CD4-positive, CD25-positive, alpha-beta regulatory T cell (primary cell): ENCODE data around the gene THUMPD3. TPM values are rescaled to one million over a fixed set of nuclear protein-coding genes. Genes with fewer than 3 reads are reported as not detected.

Experiments
- ATAC-seq, 2 donors: fragments of 150-1000 bp; cut with Tn5 transposase; one replicate each; pipeline ENCODE4 v1.10.0; 2021; ENCODE audit warnings: low read depth in 2 of 2, moderate number of reproducible peaks in 2 of 2, moderate library complexity in 1 of 2
- DNase-seq, 3 donors: peaks; one replicate each; pipeline versions ENCODE4 v3.0.0 to v3.0.0-alpha.2; 2012 to 2022; ENCODE audit warnings: mixed read lengths in 1 of 3
- H3K27ac ChIP-seq: one replicate; pipeline ENCODE4 v1.7.0; 2013; ENCODE audit warnings: mild to moderate bottlenecking, low read length; ENCODE audit not compliant: insufficient read depth, poor library complexity, severe bottlenecking
- H3K27me3 ChIP-seq: one replicate; pipeline ENCODE4 v1.7.0; 2013; ENCODE audit warnings: low read length; ENCODE audit not compliant: control insufficient read depth, insufficient read depth
- H3K36me3 ChIP-seq: one replicate; pipeline ENCODE4 v1.7.0; 2013; ENCODE audit warnings: mild to moderate bottlenecking, low read length, moderate library complexity; ENCODE audit not compliant: control insufficient read depth, insufficient read depth
- H3K4me1 ChIP-seq: 2 replicates; pipeline ENCODE4 v1.7.0; 2013; ENCODE audit warnings: mild to moderate bottlenecking, low read length; ENCODE audit not compliant: insufficient read depth, control insufficient read depth, poor library complexity, severe bottlenecking
- H3K4me3 ChIP-seq: one replicate; pipeline ENCODE4 v1.7.0; 2013; ENCODE audit warnings: low read depth, mild to moderate bottlenecking, low read length, moderate library complexity
- H3K9me3 ChIP-seq, 2 experiments: 1 replicate in 1 of 2; 2 replicates in 1 of 2; pipeline ENCODE4 v1.7.0; 2013; ENCODE audit warnings: low read length in 2 of 2, mild to moderate bottlenecking in 1 of 2, moderate library complexity in 1 of 2; ENCODE audit not compliant: control insufficient read depth in 2 of 2
- H3K27ac Mint-ChIP-seq, 3 donors: one replicate each; pipeline ENCODE4 v1.8.0; 2020 to 2022; ENCODE audit warnings: mild to moderate bottlenecking in 3 of 3, mixed read lengths in 3 of 3, moderate library complexity in 2 of 3
- H3K27me3 Mint-ChIP-seq: one replicate; pipeline ENCODE4 v1.8.0; 2022; ENCODE audit warnings: mild to moderate bottlenecking, mixed read lengths
- H3K36me3 Mint-ChIP-seq: one replicate; pipeline ENCODE4 v1.8.0; 2020; ENCODE audit warnings: mixed read lengths
- H3K4me1 Mint-ChIP-seq, 4 donors: one replicate each; pipeline ENCODE4 v1.8.0; 2020 to 2022; ENCODE audit warnings: mixed read lengths in 4 of 4, mild to moderate bottlenecking in 1 of 4
- H3K4me3 Mint-ChIP-seq, 4 donors: one replicate each; pipeline ENCODE4 v1.8.0; 2020 to 2022; ENCODE audit warnings: mild to moderate bottlenecking in 4 of 4, mixed read lengths in 4 of 4, moderate library complexity in 3 of 4
- H3K9me3 Mint-ChIP-seq, 7 donors: one replicate each; pipeline ENCODE4 v1.8.0; 2020 to 2022; ENCODE audit warnings: mixed read lengths in 7 of 7, mild to moderate bottlenecking in 3 of 7, moderate library complexity in 2 of 7
- polyA plus RNA-seq, 4 donors: library from polyadenylated mRNA; unstranded; fragments of 300-500 nt; fragmentation: Illumina TruSeq; gene quantifications; one replicate each; pipeline ENCODE4 v1.2.3, GENCODE V29; 2021
- total RNA-seq: library from RNA; stranded (reverse); gene quantifications from one replicate; pipeline ENCODE4 v1.2.3, GENCODE V29; 2022

THUMPD3 gene
- total and polyA plus RNA-seq, 5 donors from 2014 or later, result 17.9 to 40.2 (median 19.8) TPM

GRCh38 chr3:9386501-9387321, 23.9 kb downstream of the THUMPD3 start:
- no peak overlapping the region for H3K4me3 ChIP-seq
- no peaks in the 10 kb centered on the region for H3K27me3 ChIP-seq
- H3K36me3 ChIP-seq, result peaks cover 83% of the 10 kb centered on the region
- H3K4me3 Mint-ChIP-seq, result no peak overlapping the region
- H3K27ac Mint-ChIP-seq, result peak overlapping the region; percentile 11 to 54 (median 14)
- no peaks in the 10 kb centered on the region for H3K9me3 ChIP-seq
- H3K36me3 Mint-ChIP-seq, result peaks cover 51% of the 10 kb centered on the region
- DNase-seq (no peak), ATAC-seq (no peak)
- H3K27me3 Mint-ChIP-seq, result no peaks in the 10 kb centered on the region
- H3K27ac ChIP-seq, result no peak overlapping the region
- peaks cover 6% of the 10 kb centered on the region for H3K4me1 ChIP-seq
- peaks cover 13 to 39% (median 31%) of the 10 kb centered on the region in 4 donors for H3K4me1 Mint-ChIP-seq
- peaks cover 0 to 2% (median 0%) of the 10 kb centered on the region in 7 donors for H3K9me3 Mint-ChIP-seq

- H3K27ac ChIP-seq, result no peak overlapping the region
- peaks cover 83% of the 10 kb centered on the region for H3K36me3 ChIP-seq
- H3K27ac Mint-ChIP-seq, result peak overlapping the region in 1 of 3 donors; percentile 54
- no peak for DNase-seq
- no peaks in the 10 kb centered on the region for H3K9me3 ChIP-seq
- peaks cover 52% of the 10 kb centered on the region for H3K36me3 Mint-ChIP-seq
- H3K9me3 Mint-ChIP-seq, result peaks cover 0 to 2% (median 0%) of the 10 kb centered on the region in 7 donors
- H3K27me3 ChIP-seq, result no peaks in the 10 kb centered on the region
- peaks cover 19 to 44% (median 37%) of the 10 kb centered on the region in 4 donors for H3K4me1 Mint-ChIP-seq
- peaks cover 9% of the 10 kb centered on the region for H3K4me1 ChIP-seq
- ATAC-seq, result no peak
- no peaks in the 10 kb centered on the region for H3K27me3 Mint-ChIP-seq
- no peak overlapping the region for H3K4me3 ChIP-seq
- no peak overlapping the region for H3K4me3 Mint-ChIP-seq
These were observed 24.4 kb downstream of the THUMPD3 start for GRCh38 chr3:9387322-9387655.

GRCh38 chr3:9388142-9388541, 25.3 kb downstream of the THUMPD3 start:
- Histone ChIP-seq H3K9me3 (no peaks in the 10 kb centered on the region), H3K36me3 (peaks cover 77% of the 10 kb centered on the region), H3K4me1 (peaks cover 18% of the 10 kb centered on the region), H3K27me3 (no peaks in the 10 kb centered on the region), H3K27ac (peak overlapping the region; percentile 15), H3K4me3 (no peak overlapping the region)
- ATAC-seq (no peak), DNase-seq (no peak)
- Mint-ChIP-seq H3K36me3 (peaks cover 49% of the 10 kb centered on the region), H3K27me3 (no peaks in the 10 kb centered on the region), H3K4me3 (no peak overlapping the region), H3K27ac (no peak overlapping the region), H3K4me1 (peaks cover 24 to 53% (median 43%) of the 10 kb centered on the region in 4 donors), H3K9me3 (peaks cover 0 to 2% (median 0%) of the 10 kb centered on the region in 7 donors)

- H3K27me3 ChIP-seq, result no peaks in the 10 kb centered on the region
- H3K9me3 Mint-ChIP-seq, result peaks cover 0 to 2% (median 0%) of the 10 kb centered on the region in 7 donors
- peaks cover 24% of the 10 kb centered on the region for H3K4me1 ChIP-seq
- no peaks in the 10 kb centered on the region for H3K27me3 Mint-ChIP-seq
- peaks cover 81% of the 10 kb centered on the region for H3K36me3 ChIP-seq
- no peaks in the 10 kb centered on the region for H3K9me3 ChIP-seq
- peaks cover 24 to 58% (median 44%) of the 10 kb centered on the region in 4 donors for H3K4me1 Mint-ChIP-seq
- no peak for ATAC-seq
- no peak overlapping the region for H3K4me3 ChIP-seq
- DNase-seq, result no peak
- H3K27ac Mint-ChIP-seq, result no peak overlapping the region
- peak overlapping the region in 1 of 4 donors; percentile 4 for H3K4me3 Mint-ChIP-seq
- H3K27ac ChIP-seq, result peak overlapping the region; percentile 15
- peaks cover 49% of the 10 kb centered on the region for H3K36me3 Mint-ChIP-seq
These were observed 25.9 kb downstream of the THUMPD3 start for GRCh38 chr3:9388562-9389272.

- peaks cover 47% of the 10 kb centered on the region for H3K36me3 Mint-ChIP-seq
- Histone ChIP-seq H3K27me3 (no peaks in the 10 kb centered on the region), H3K9me3 (no peaks in the 10 kb centered on the region), H3K4me1 (peaks cover 40% of the 10 kb centered on the region), H3K36me3 (peaks cover 77% of the 10 kb centered on the region), H3K27ac (no peak overlapping the region), H3K4me3 (no peak overlapping the region)
- H3K4me3 Mint-ChIP-seq, result peak overlapping the region in 2 of 4 donors; percentile 11 to 54
- H3K27ac Mint-ChIP-seq, result peak overlapping the region in 1 of 3 donors; percentile 78
- peaks cover 39 to 74% (median 58%) of the 10 kb centered on the region in 4 donors for H3K4me1 Mint-ChIP-seq
- no peak for DNase-seq
- no peak for ATAC-seq
- H3K9me3 Mint-ChIP-seq, result peaks cover 0 to 2% (median 0%) of the 10 kb centered on the region in 7 donors
- no peaks in the 10 kb centered on the region for H3K27me3 Mint-ChIP-seq
These were observed 27.5 kb downstream of the THUMPD3 start for GRCh38 chr3:9390265-9390888.

- H3K27me3 ChIP-seq, result no peaks in the 10 kb centered on the region
- DNase-seq (no peak), ATAC-seq (no peak)
- peak overlapping the region in 2 of 3 donors; percentile 0 to 78 for H3K27ac Mint-ChIP-seq
- H3K36me3 Mint-ChIP-seq, result peaks cover 38% of the 10 kb centered on the region
- H3K4me3 ChIP-seq, result peak overlapping the region; percentile 32
- H3K27me3 Mint-ChIP-seq, result peaks cover 3% of the 10 kb centered on the region
- H3K9me3 ChIP-seq, result no peaks in the 10 kb centered on the region
- peaks cover 0 to 2% (median 0%) of the 10 kb centered on the region in 7 donors for H3K9me3 Mint-ChIP-seq
- peak overlapping the region; percentile 96 for H3K27ac ChIP-seq
- H3K4me3 Mint-ChIP-seq, result peak overlapping the region in 2 of 4 donors; percentile 8 to 72
- H3K4me1 Mint-ChIP-seq, result peaks cover 36 to 68% (median 55%) of the 10 kb centered on the region in 4 donors
- H3K36me3 ChIP-seq, result peaks cover 64% of the 10 kb centered on the region
- H3K4me1 ChIP-seq, result peaks cover 49% of the 10 kb centered on the region
These were observed 29.2 kb downstream of the THUMPD3 start for GRCh38 chr3:9392041-9392440.

- Mint-ChIP-seq H3K27me3 (peaks cover 5% of the 10 kb centered on the region), H3K36me3 (peaks cover 18% of the 10 kb centered on the region), H3K4me3 (peak overlapping the region; percentile 94 to 100 (median 97)), H3K27ac (peak overlapping the region; percentile 96 to 99 (median 98)), H3K4me1 (peaks cover 40 to 78% (median 67%) of the 10 kb centered on the region in 4 donors), H3K9me3 (peaks cover 0 to 1% (median 0%) of the 10 kb centered on the region in 7 donors)
- Histone ChIP-seq H3K27ac (peak overlapping the region; percentile 96), H3K4me3 (peak overlapping the region; percentile 97), H3K4me1 (peaks cover 69% of the 10 kb centered on the region), H3K36me3 (peaks cover 28% of the 10 kb centered on the region), H3K9me3 (no peaks in the 10 kb centered on the region), H3K27me3 (no peaks in the 10 kb centered on the region)
- DNase-seq (no peak), ATAC-seq (no peak)
These were observed 32.9 kb downstream of the THUMPD3 start for GRCh38 chr3:9395570-9396300.
